Panc1 (cell line): ENCODE results near the gene OLIG2. TPM values are rescaled to one million over a fixed set of nuclear protein-coding genes. Genes with fewer than 3 reads are reported as not detected.

Experiments used
- ATAC-seq: fragments of 200-7000 bp; cut with Tn5 transposase; 2 replicates; pipeline ENCODE4 v1.9.1; 2020; ENCODE audit warnings: mild to moderate bottlenecking, moderate library complexity
- BruUV-seq: library from RNA; stranded (reverse); fragments of 400-500 nt; replicated peaks from 2 replicates; lab custom pipeline; 2021; lab: Mats Ljungman, UMichigan
- CTCF ChIA-PET: fragments of 300-600 bp; sonication (Branson Sonifier 250); formaldehyde crosslinking; loops from one replicate; lab custom pipeline; 2022; ENCODE audit warnings: antibody characterized with exemption; lab: Charles Lee
- POLR2A ChIA-PET: fragments of 300-600 bp; sonication (Branson Sonifier 250); formaldehyde crosslinking; loops from one replicate; lab custom pipeline; 2022; ENCODE audit warnings: antibody characterized with exemption; lab: Charles Lee
- DNase-seq: peaks from one replicate; pipeline ENCODE4 v3.0.0-alpha.2; 2010; ENCODE audit warnings: low read depth, low spot score
- H3K27ac ChIP-seq: 2 replicates; pipeline ENCODE4 v1.5.1; 2011; ENCODE audit warnings: mild to moderate bottlenecking, low read length, inconsistent platforms
- H3K27me3 ChIP-seq: fragments of 200-500 bp; sonication (Bioruptor generic); 2 replicates; pipeline ENCODE4 v1.6.0; 2014; ENCODE audit warnings: low read length, inconsistent platforms; ENCODE audit not compliant: control insufficient read depth, insufficient read depth
- H3K36me3 ChIP-seq: fragments of 200-500 bp; sonication (Bioruptor generic); 2 replicates; pipeline ENCODE4 v1.5.1; 2014; ENCODE audit warnings: inconsistent platforms, mild to moderate bottlenecking, low read length, moderate library complexity; ENCODE audit not compliant: control insufficient read depth, insufficient read depth
- H3K4me1 ChIP-seq: 2 replicates; pipeline ENCODE4 v1.5.1; 2011; ENCODE audit warnings: inconsistent platforms, mild to moderate bottlenecking, low read length, moderate library complexity; ENCODE audit not compliant: control insufficient read depth, insufficient read depth
- H3K4me3 ChIP-seq, 2 experiments: 2 replicates each; pipeline ENCODE4 v1.5.1; 2011 to 2012; ENCODE audit warnings: low read depth in 2 of 2, low read length in 2 of 2, mild to moderate bottlenecking in 2 of 2, inconsistent platforms in 1 of 2, moderate library complexity in 1 of 2
- H3K9me3 ChIP-seq: fragments of 200-500 bp; sonication (Bioruptor generic); 2 replicates; pipeline ENCODE4 v1.5.1; 2014; ENCODE audit warnings: low read depth, mild to moderate bottlenecking, inconsistent platforms, low read length, moderate library complexity; ENCODE audit not compliant: control insufficient read depth, insufficient read depth
- CTCF ChIP-seq: fragments of 450-650 bp; IDR thresholded peaks from 2 replicates; pipeline ENCODE4 v1.5.1; 2017; ENCODE audit warnings: mild to moderate bottlenecking
- POLR2AphosphoS5 ChIP-seq: IDR thresholded peaks from 2 replicates; pipeline ENCODE4 v1.6.1; 2012; ENCODE audit warnings: mild to moderate bottlenecking, low read depth, low read length, moderate library complexity
- SIN3A ChIP-seq: IDR thresholded peaks from 2 replicates; pipeline ENCODE4 v1.6.1; 2012; ENCODE audit warnings: low read depth, mild to moderate bottlenecking, low read length, moderate library complexity, borderline replicate concordance; ENCODE audit not compliant: insufficient read depth
- TCF7L2 ChIP-seq: IDR thresholded peaks from 2 replicates; pipeline ENCODE4 v1.6.1; 2011; ENCODE audit warnings: mild to moderate bottlenecking, low read depth, low read length, inconsistent platforms
- in situ Hi-C: cut with HindIII; loops from 2 replicates; pipeline ENCODE4 v1.10.0; 2016; ENCODE audit warnings: low sequenced_read_pairs, low pct_unique_long_range_greater_than_20kb
- intact Hi-C: fragments of 100-400 bp; cut with micrococcal nuclease; formaldehyde crosslinking; loops from one replicate; pipeline ENCODE4 v1.10.0; 2022; ENCODE audit not compliant: unreplicated experiment
- total RNA-seq: library from RNA; stranded (reverse); gene quantifications from one replicate; pipeline ENCODE4 v1.2.1, GENCODE V29; 2021; ENCODE audit not compliant: unreplicated experiment
- TF ChIP-seq, protein P1 (sequence below), 2 experiments: IDR thresholded peaks; 2 replicates each; pipeline ENCODE4 v1.6.1; 2011 to 2012; ENCODE audit warnings: low read depth in 2 of 2, control low read depth in 1 of 2, low read length in 1 of 2, mild to moderate bottlenecking in 1 of 2, moderate library complexity in 1 of 2; ENCODE audit not compliant: insufficient read depth in 1 of 2

Gene OLIG2
- total RNA-seq, 1 experiment from 2014 or later = not detected

DNA sequence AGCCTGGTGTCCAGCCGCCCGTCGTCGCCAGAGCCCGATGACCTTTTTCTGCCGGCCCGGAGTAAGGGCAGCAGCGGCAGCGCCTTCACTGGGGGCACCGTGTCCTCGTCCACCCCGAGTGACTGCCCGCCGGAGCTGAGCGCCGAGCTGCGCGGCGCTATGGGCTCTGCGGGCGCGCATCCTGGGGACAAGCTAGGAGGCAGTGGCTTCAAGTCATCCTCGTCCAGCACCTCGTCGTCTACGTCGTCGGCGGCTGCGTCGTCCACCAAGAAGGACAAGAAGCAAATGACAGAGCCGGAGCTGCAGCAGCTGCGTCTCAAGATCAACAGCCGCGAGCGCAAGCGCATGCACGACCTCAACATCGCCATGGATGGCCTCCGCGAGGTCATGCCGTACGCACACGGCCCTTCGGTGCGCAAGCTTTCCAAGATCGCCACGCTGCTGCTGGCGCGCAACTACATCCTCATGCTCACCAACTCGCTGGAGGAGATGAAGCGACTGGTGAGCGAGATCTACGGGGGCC lies 1.2 kb downstream of the OLIG2 start:
- DNase-seq = no peak
- ChIA-PET POLR2A (no interaction called here), CTCF (no interaction called here)
- no peaks in the 10 kb centered on the region for H3K36me3 ChIP-seq
- in situ Hi-C loops = no loop called here
- TF ChIP-seq SIN3A (no peak), CTCF (no peak), POLR2AphosphoS5 (no peak), TCF7L2 (no peak)
- TF ChIP-seq, protein P1, sequence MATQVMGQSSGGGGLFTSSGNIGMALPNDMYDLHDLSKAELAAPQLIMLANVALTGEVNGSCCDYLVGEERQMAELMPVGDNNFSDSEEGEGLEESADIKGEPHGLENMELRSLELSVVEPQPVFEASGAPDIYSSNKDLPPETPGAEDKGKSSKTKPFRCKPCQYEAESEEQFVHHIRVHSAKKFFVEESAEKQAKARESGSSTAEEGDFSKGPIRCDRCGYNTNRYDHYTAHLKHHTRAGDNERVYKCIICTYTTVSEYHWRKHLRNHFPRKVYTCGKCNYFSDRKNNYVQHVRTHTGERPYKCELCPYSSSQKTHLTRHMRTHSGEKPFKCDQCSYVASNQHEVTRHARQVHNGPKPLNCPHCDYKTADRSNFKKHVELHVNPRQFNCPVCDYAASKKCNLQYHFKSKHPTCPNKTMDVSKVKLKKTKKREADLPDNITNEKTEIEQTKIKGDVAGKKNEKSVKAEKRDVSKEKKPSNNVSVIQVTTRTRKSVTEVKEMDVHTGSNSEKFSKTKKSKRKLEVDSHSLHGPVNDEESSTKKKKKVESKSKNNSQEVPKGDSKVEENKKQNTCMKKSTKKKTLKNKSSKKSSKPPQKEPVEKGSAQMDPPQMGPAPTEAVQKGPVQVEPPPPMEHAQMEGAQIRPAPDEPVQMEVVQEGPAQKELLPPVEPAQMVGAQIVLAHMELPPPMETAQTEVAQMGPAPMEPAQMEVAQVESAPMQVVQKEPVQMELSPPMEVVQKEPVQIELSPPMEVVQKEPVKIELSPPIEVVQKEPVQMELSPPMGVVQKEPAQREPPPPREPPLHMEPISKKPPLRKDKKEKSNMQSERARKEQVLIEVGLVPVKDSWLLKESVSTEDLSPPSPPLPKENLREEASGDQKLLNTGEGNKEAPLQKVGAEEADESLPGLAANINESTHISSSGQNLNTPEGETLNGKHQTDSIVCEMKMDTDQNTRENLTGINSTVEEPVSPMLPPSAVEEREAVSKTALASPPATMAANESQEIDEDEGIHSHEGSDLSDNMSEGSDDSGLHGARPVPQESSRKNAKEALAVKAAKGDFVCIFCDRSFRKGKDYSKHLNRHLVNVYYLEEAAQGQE (IDR thresholded peaks at IDR 0.05; ENCODE audit: insufficient read depth in 1 of 2, low read depth in 2 of 2, low read length in 1 of 2) = no peak
- H3K27ac ChIP-seq = no peak overlapping the region
- no peaks in the 10 kb centered on the region for H3K4me1 ChIP-seq
- H3K27me3 ChIP-seq = peaks cover 4% of the 10 kb centered on the region; the same call in 1 of the 2 replicates
- H3K4me3 ChIP-seq = no peak overlapping the region
- no TSS peak for BruUV-seq
- intact Hi-C loops = no loop called here
- H3K9me3 ChIP-seq = no peaks in the 10 kb centered on the region
- no peak for ATAC-seq

DNA sequence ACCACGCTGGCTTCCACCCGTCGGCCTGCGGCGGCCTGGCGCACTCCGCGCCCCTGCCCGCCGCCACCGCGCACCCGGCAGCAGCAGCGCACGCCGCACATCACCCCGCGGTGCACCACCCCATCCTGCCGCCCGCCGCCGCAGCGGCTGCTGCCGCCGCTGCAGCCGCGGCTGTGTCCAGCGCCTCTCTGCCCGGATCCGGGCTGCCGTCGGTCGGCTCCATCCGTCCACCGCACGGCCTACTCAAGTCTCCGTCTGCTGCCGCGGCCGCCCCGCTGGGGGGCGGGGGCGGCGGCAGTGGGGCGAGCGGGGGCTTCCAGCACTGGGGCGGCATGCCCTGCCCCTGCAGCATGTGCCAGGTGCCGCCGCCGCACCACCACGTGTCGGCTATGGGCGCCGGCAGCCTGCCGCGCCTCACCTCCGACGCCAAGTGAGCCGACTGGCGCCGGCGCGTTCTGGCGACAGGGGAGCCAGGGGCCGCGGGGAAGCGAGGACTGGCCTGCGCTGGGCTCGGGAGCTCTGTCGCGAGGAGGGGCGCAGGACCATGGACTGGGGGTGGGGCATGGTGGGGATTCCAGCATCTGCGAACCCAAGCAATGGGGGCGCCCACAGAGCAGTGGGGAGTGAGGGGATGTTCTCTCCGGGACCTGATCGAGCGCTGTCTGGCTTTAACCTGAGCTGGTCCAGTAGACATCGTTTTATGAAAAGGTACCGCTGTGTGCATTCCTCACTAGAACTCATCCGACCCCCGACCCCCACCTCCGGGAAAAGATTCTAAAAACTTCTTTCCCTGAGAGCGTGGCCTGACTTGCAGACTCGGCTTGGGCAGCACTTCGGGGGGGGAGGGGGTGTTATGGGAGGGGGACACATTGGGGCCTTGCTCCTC lies 1.9 kb downstream of the OLIG2 start:
- DNase-seq (no peak), ATAC-seq (no peak)
- no peaks in the 10 kb centered on the region for H3K4me1 ChIP-seq
- POLR2A ChIA-PET = no interaction called here
- peaks cover 4% of the 10 kb centered on the region; the same call in 1 of the 2 replicates for H3K27me3 ChIP-seq
- no peaks in the 10 kb centered on the region for H3K9me3 ChIP-seq
- no peak overlapping the region for H3K27ac ChIP-seq
- no peak for TF ChIP-seq SIN3A
- no peak for TF ChIP-seq POLR2AphosphoS5
- no peak for TF ChIP-seq CTCF
- TF ChIP-seq, protein P1 (IDR thresholded peaks at IDR 0.05; ENCODE audit: insufficient read depth in 1 of 2, low read depth in 2 of 2, low read length in 1 of 2) = no peak
- TF ChIP-seq TCF7L2 = no peak
- in situ Hi-C loops (no loop called here), intact Hi-C loops (no loop called here)
- no peaks in the 10 kb centered on the region for H3K36me3 ChIP-seq
- H3K4me3 ChIP-seq = no peak overlapping the region
- CTCF ChIA-PET = no interaction called here
- no TSS peak for BruUV-seq
